T-helper 1 cell treated with Interleukin-12 subunit alpha and Interleukin-12 subunit beta and Interleukin-4 antibody, amounts not matched to agents 30 μg/mL and 1 μg/mL, for 36 hours (primary cell): ENCODE measurements around the gene C2orf78.

Experiments used
- H3K27ac Mint-ChIP-seq: one replicate; pipeline ENCODE4 v1.8.0; 2021; ENCODE audit warnings: mild to moderate bottlenecking, mixed read lengths
- H3K27me3 Mint-ChIP-seq: one replicate; pipeline ENCODE4 v1.8.0; 2021; ENCODE audit warnings: low read depth, mixed read lengths
- H3K36me3 Mint-ChIP-seq: one replicate; pipeline ENCODE4 v1.8.0; 2021; ENCODE audit warnings: low read depth, mixed read lengths
- H3K4me1 Mint-ChIP-seq: one replicate; pipeline ENCODE4 v1.8.0; 2021; ENCODE audit warnings: low read depth, mixed read lengths
- H3K4me3 Mint-ChIP-seq: one replicate; pipeline ENCODE4 v1.8.0; 2021; ENCODE audit warnings: mild to moderate bottlenecking, moderate library complexity, mixed read lengths
- H3K9me3 Mint-ChIP-seq: one replicate; pipeline ENCODE4 v1.8.0; 2021; ENCODE audit warnings: mixed read lengths

Gene C2orf78

GRCh38 chr2:73822991-73823390, 39.0 kb downstream of the C2orf78 start:
- no peaks in the 10 kb centered on the region for H3K36me3 Mint-ChIP-seq
- peaks cover 6% of the 10 kb centered on the region for H3K27me3 Mint-ChIP-seq
- H3K9me3 Mint-ChIP-seq: no peaks in the 10 kb centered on the region
- H3K4me3 Mint-ChIP-seq: no peak overlapping the region
- no peak overlapping the region for H3K27ac Mint-ChIP-seq
- H3K4me1 Mint-ChIP-seq: peaks cover 15% of the 10 kb centered on the region

- H3K9me3 Mint-ChIP-seq: no peaks in the 10 kb centered on the region
- H3K27ac Mint-ChIP-seq: no peak overlapping the region
- peaks cover 6% of the 10 kb centered on the region for H3K27me3 Mint-ChIP-seq
- H3K4me3 Mint-ChIP-seq: no peak overlapping the region
- peaks cover 15% of the 10 kb centered on the region for H3K4me1 Mint-ChIP-seq
- no peaks in the 10 kb centered on the region for H3K36me3 Mint-ChIP-seq
These were observed 39.4 kb downstream of the C2orf78 start for GRCh38 chr2:73823416-73823815.

- Mint-ChIP-seq H3K9me3 (no peaks in the 10 kb centered on the region), H3K36me3 (peaks cover 2% of the 10 kb centered on the region), H3K27ac (no peak overlapping the region), H3K4me3 (no peak overlapping the region), H3K27me3 (peaks cover 6% of the 10 kb centered on the region), H3K4me1 (peaks cover 18% of the 10 kb centered on the region)
These were observed 40.0 kb downstream of the C2orf78 start for GRCh38 chr2:73823916-73824523.

DNA sequence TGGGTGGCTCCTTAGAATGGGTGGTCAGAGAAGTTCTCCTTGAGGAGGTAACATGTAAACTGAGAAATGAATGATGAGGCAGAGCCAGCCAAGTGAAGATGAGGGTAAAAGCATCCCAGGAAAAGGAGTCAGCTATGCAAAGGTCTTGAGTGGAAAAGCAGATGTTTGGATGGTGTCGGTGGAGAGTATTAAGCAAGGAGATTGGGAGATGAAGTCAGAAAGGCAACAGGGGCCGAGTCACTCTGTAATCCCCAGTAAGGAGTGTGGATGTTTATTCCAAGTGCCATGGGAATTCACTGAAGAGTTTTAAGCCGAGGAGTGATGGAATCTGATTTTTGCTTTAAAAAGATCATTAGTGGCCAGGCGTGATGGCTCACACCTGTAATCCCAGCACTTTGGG, 41.4 kb downstream of the C2orf78 start:
- no peak overlapping the region for H3K27ac Mint-ChIP-seq
- H3K36me3 Mint-ChIP-seq: peaks cover 7% of the 10 kb centered on the region
- peaks cover 28% of the 10 kb centered on the region for H3K4me1 Mint-ChIP-seq

DNA sequence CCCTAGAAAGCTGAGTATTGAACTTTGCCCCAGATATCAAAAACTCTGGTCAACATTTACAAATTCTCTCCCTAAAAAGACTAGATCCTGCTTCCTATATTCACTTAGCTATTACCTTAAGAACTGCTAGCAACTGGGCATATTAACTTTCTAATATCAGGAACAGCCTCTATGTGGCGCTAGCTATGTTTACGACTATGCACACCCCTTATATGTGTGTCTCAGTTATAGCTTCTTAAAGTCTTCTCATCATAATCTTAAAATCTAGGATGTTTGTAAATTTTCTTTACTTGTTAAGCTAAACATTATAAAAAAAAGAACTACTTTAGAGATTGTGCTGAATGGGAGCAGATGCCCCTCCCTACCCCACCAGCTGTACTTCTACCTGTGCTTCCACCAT, 43.0 kb downstream of the C2orf78 start:
- Mint-ChIP-seq H3K27ac (no peak overlapping the region), H3K4me1 (peaks cover 31% of the 10 kb centered on the region)

More for the DNA sequence above, 41.4 kb downstream of the C2orf78 start:
- Mint-ChIP-seq H3K4me3 (no peak overlapping the region), H3K9me3 (no peaks in the 10 kb centered on the region), H3K27me3 (peaks cover 6% of the 10 kb centered on the region)

DNA sequence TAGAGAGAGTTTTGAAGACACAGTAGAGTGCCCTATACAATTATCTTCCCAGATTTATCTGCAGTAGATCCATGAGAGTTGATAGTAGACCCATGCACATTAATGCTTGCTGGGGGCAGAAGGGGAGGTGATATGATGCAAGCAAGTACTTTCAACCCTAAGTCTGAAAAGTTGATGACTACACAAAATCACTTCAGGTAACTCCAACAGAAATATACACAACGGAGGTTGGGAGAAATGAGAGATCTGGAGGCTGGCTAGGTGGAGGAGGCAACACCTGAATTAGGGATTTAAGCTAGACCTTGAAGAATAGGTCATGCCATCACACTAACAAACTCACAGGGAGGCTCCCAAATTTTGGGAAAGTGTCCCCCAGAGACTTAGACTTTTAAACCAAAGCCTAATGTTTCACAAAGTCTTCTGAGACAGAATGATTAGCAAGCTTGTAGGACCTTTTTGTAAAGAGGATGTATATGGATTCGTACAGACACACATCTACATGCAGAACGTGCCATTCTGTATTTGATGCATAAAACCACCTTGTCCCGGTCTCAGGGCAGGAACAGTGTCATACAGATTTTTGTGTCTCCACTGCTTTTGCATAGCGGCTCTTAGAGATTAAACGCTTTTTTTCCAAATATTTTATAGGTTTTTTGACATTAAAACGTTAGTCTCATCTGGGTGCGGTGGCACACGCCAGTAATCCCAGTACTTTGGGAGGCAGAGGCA, 43.8 kb downstream of the C2orf78 start:
- H3K4me1 Mint-ChIP-seq: peaks cover 37% of the 10 kb centered on the region
- peaks cover 21% of the 10 kb centered on the region for H3K36me3 Mint-ChIP-seq
- H3K27ac Mint-ChIP-seq: peak overlapping the region; percentile 72
- H3K9me3 Mint-ChIP-seq: peaks cover 5% of the 10 kb centered on the region
- peaks cover 6% of the 10 kb centered on the region for H3K27me3 Mint-ChIP-seq
- peak overlapping the region; percentile 100 for H3K4me3 Mint-ChIP-seq

More for the DNA sequence above, 43.0 kb downstream of the C2orf78 start:
- Mint-ChIP-seq H3K9me3 (no peaks in the 10 kb centered on the region), H3K27me3 (peaks cover 6% of the 10 kb centered on the region), H3K4me3 (peak overlapping the region; percentile 71), H3K36me3 (peaks cover 16% of the 10 kb centered on the region)

- Mint-ChIP-seq H3K36me3 (peaks cover 22% of the 10 kb centered on the region), H3K4me3 (peak overlapping the region; percentile 100), H3K4me1 (peaks cover 38% of the 10 kb centered on the region), H3K27ac (peak overlapping the region; percentile 99), H3K27me3 (peaks cover 6% of the 10 kb centered on the region), H3K9me3 (peaks cover 5% of the 10 kb centered on the region)
These were observed 44.4 kb downstream of the C2orf78 start for GRCh38 chr2:73828389-73828817.

DNA sequence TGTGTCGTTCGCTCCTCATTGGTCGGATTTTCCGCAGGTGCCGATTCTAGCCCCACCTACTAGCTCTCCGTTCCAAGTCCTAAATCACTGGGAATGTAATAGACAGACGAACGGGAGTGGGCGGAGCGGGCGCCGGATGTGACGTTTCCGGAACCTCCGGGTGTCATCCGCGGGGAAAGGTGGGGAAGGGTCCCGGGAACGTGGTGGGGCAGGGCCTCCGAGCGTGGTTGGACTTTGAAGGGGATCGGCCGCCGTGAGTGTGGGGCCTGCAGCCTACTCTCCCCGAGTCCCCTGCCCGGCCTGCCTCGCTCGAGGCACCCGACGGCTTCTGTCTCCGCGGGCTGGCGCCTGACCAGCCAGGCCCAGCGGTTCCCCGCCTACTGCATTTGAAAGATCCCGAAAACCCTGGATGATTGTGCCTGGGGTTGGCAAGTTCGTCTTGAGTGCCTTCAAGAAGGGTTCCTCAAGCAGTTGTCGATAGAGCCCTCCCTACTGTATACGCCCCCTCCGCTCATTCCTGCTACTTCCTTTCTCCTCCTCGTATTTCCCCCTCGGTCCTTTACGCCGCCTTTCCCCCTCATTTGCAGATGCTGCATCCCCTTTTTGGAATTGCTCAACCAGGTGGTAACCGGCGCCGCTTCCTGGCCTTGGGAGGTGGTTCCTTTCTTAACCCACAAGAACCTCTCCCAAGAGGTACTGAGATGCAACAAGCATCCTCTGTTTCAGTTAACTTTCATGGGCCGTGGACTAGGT, 45.0 kb downstream of the C2orf78 start, which contains the start of gene STAMBP:
Gene STAMBP (plus strand): TSS at position 144 of the 753 bp plus-strand sequence. CDS start 1,896 bp downstream, outside the sequence.
- peak within 1 kb of the TSS; percentile 99 for H3K27ac Mint-ChIP-seq
- peaks cover 6% of the 10 kb centered on the region for H3K27me3 Mint-ChIP-seq
- H3K4me1 Mint-ChIP-seq: peaks cover 38% of the 10 kb centered on the region
- H3K9me3 Mint-ChIP-seq: peaks cover 5% of the 10 kb centered on the region
- H3K4me3 Mint-ChIP-seq: peak within 1 kb of the TSS; percentile 100
- peaks cover 22% of the 10 kb centered on the region for H3K36me3 Mint-ChIP-seq

DNA sequence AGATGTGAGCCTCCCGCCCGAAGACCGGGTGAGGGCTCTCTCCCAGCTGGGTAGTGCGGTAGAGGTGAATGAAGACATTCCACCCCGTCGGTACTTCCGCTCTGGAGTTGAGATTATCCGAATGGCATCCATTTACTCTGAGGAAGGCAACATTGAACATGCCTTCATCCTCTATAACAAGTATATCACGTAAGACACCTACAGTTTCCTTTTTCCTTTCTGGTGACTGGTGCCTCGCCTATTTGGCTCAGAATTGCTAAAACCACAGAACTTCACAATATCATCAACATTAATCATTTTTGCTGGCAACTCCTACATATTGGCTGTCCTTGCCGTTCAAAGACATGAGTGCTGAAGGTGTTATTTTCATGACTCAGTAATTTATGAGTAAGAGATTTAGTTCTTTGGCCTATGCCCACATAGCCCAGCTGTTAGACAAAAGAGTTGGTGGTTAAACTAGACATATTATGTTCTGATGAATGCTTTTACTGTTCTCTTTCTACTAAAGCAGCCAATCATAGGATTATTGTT, 47.0 kb downstream of the C2orf78 start:
- Mint-ChIP-seq H3K4me3 (peak overlapping the region; percentile 56), H3K4me1 (peaks cover 37% of the 10 kb centered on the region), H3K9me3 (peaks cover 5% of the 10 kb centered on the region), H3K36me3 (peaks cover 32% of the 10 kb centered on the region), H3K27me3 (no peaks in the 10 kb centered on the region), H3K27ac (peak overlapping the region; percentile 82)

GRCh38 chr2:73832930-73833329, 48.9 kb downstream of the C2orf78 start:
- peaks cover 32% of the 10 kb centered on the region for H3K4me1 Mint-ChIP-seq
- H3K27me3 Mint-ChIP-seq: no peaks in the 10 kb centered on the region
- no peak overlapping the region for H3K4me3 Mint-ChIP-seq
- peaks cover 32% of the 10 kb centered on the region for H3K36me3 Mint-ChIP-seq
- peak overlapping the region; percentile 29 for H3K27ac Mint-ChIP-seq
- H3K9me3 Mint-ChIP-seq: peaks cover 5% of the 10 kb centered on the region

DNA sequence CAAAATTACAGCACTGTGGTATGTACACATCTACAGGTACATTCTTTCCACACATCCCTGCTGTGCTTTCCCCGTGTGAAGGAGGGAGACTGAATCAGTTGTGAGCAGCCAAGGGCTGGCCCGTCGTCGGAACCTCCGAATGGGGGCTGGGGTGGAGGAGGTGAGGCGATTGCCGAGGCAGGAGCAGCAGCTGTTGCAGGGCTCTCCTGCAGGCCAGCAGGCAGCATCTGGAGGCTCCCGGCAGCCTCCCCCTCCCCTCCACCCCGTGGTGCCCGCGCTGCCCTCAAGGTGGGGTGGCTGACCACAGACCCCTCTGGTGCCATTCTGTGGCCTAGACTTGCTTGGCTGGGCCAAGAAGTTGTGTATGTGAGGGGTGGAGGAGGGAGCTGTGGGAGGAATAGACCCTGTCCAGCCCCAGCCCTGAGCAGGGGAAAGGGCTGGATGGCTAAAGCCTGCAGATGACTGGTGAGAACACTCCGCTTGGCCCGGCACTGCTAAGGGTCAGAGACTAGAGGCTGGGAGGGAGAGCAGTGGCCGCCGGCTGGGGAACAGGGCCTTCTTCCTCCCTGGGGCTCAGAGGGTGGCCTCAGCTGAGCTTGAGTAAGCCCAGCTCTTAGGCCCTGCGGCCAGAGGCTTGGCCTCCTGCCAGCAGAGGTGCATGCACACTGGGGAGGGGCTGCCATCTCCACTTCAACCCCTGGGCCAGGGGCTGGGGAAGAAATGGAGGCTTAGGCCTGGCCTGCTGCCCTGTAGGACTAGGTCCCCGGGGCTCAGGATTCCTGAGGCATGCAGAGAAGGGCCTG, 52.4 kb downstream of the C2orf78 start:
- H3K27me3 Mint-ChIP-seq: no peaks in the 10 kb centered on the region
- peaks cover 29% of the 10 kb centered on the region for H3K36me3 Mint-ChIP-seq
- peaks cover 15% of the 10 kb centered on the region for H3K4me1 Mint-ChIP-seq
- H3K9me3 Mint-ChIP-seq: peaks cover 5% of the 10 kb centered on the region
- no peak overlapping the region for H3K4me3 Mint-ChIP-seq
- no peak overlapping the region for H3K27ac Mint-ChIP-seq

DNA sequence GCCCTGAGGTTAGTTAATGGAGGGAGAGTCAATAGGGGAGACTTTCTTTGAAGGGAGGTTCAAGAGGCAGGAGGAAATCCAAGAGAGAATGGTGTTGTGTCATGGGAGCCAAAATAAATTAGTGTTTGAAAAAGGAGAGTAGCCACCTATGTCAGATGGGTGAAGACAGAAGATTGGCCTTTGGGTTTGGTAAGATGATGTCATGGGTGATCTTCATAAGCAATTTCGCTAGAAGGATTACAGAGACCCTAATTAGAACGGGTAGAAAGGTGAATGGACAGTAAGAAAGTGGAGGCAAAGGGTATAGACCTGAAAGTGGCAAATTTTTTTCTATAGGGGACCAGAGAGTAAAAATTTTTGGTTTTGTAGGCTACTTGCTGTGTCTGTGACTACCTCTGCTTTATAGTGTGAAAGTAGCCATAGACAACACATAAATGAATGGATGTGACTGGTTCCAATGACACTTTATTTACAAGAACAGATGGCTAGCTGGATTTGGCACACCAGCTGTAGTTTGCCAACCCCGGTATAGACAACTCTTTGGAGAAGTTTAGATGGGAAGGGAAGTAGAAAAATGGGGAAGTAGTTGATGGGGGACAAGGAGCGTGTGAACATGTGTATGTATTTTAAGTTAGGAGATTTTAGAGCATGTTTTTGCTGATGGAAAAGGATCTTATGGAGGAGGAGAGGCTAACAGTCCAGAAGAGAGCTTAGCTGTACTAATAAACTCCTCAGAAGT, 54.0 kb downstream of the C2orf78 start:
- H3K9me3 Mint-ChIP-seq: no peaks in the 10 kb centered on the region
- H3K36me3 Mint-ChIP-seq: peaks cover 19% of the 10 kb centered on the region
- H3K4me1 Mint-ChIP-seq: peaks cover 6% of the 10 kb centered on the region
- H3K4me3 Mint-ChIP-seq: no peak overlapping the region
- no peak overlapping the region for H3K27ac Mint-ChIP-seq
- H3K27me3 Mint-ChIP-seq: no peaks in the 10 kb centered on the region

DNA sequence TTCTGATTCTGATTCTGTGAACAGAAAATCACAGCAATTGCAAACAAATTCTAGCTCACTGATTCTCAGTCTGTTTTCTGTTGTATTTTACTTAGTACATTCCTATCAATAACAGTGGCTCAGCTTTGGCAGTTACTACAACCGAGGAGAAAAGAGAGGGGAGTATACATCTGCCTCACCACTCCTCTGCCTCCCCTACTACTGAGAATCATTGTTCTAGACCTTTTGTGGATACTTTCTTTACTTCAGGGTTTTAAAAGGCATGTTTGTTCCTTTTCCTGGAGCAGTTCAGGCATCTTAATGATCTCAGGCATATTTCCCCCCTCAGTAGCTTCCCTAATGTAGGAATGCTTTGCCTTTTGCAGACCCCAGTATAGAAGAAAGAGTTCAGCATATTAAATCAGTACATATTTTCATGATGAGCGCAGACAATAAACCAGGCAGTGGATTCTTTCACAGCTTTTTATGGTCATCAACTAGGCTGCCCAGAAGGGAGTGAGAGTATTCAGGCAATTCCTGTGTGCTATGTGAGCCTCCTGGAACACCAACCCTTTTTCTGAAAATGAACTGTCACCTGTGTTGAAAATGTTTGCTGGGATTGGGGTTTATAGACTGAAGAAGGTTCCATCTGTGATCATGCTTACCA, 55.0 kb downstream of the C2orf78 start:
- peaks cover 19% of the 10 kb centered on the region for H3K36me3 Mint-ChIP-seq
- no peaks in the 10 kb centered on the region for H3K9me3 Mint-ChIP-seq
- no peak overlapping the region for H3K4me3 Mint-ChIP-seq
- no peak overlapping the region for H3K27ac Mint-ChIP-seq
- H3K27me3 Mint-ChIP-seq: no peaks in the 10 kb centered on the region
- H3K4me1 Mint-ChIP-seq: peaks cover 6% of the 10 kb centered on the region
